ENCODE data around the gene RIF1. TPM values are rescaled to one million over a fixed set of nuclear protein-coding genes. Genes with fewer than 3 reads are reported as not detected.

RIF1 gene
- polyA plus RNA-seq, 1 of the 3 experiments (the other 2 are of a cell fraction) = 2.4 TPM

- POLR2A ChIA-PET = no interaction called here
- 92% methylated on average over 4 of the region's 4 CpGs for WGBS (ENCODE audit: low lambda C conversion rate)
- TF ChIP-seq YY1 (IDR thresholded peaks at IDR 0.05; ENCODE audit: low read depth) = no peak
- no peak for TF ChIP-seq SMC3 (IDR thresholded peaks at IDR 0.05; ENCODE audit: low read depth, low read length)
- TF ChIP-seq CHD2 (IDR thresholded peaks at IDR 0.05; ENCODE audit: low read length, partially characterized antibody) = no peak
- no peak for TF ChIP-seq USF2 (IDR thresholded peaks at IDR 0.05; ENCODE audit: borderline replicate concordance, low read depth, low read length)
- TF ChIP-seq POLR2AphosphoS5 (IDR thresholded peaks at IDR 0.05; ENCODE audit: low read depth, low read length) = no peak
- TF ChIP-seq NRF1 (IDR thresholded peaks at IDR 0.05; ENCODE audit: low read depth, low read length) = no peak
- TF ChIP-seq TEAD4 (IDR thresholded peaks at IDR 0.05; ENCODE audit: borderline replicate concordance, insufficient read depth) = no peak
- TF ChIP-seq USF1 (IDR thresholded peaks at IDR 0.05; ENCODE audit: borderline replicate concordance, low read depth) = no peak
- TF ChIP-seq ELF1 (IDR thresholded peaks at IDR 0.05) = no peak
- TF ChIP-seq PBX3 (IDR thresholded peaks at IDR 0.05) = no peak
- TF ChIP-seq MAX (IDR thresholded peaks at IDR 0.05; ENCODE audit: low read depth) = no peak
- TF ChIP-seq FOXM1 (IDR thresholded peaks at IDR 0.05; ENCODE audit: low read depth) = no peak
- TF ChIP-seq RAD21 (IDR thresholded peaks at IDR 0.05; ENCODE audit: low read length) = no peak
- no peak for TF ChIP-seq REST (IDR thresholded peaks at IDR 0.05; ENCODE audit: low read depth, low read length)
- TF ChIP-seq EP300 (IDR thresholded peaks at IDR 0.05; ENCODE audit: borderline replicate concordance in 1 of 2, low read depth in 1 of 2, low read length in 1 of 2) = no peak
- TF ChIP-seq FOSL2 (IDR thresholded peaks at IDR 0.05; ENCODE audit: borderline replicate concordance, low read depth) = no peak
- TF ChIP-seq NFIC (IDR thresholded peaks at IDR 0.05; ENCODE audit: borderline replicate concordance) = no peak
- TF ChIP-seq FOXJ3 (CRISPR knock-in tag; IDR thresholded peaks at IDR 0.05) = no peak
Measured at GRCh38 chr2:151394509-151394908, 15.2 kb upstream of the RIF1 start.

More at GRCh38 chr2:151394509-151394908, 15.2 kb upstream of the RIF1 start:
- CTCF ChIA-PET = no interaction called here
- no peaks in the 10 kb centered on the region for H3K9me2 ChIP-seq
- no peaks in the 10 kb centered on the region for H4K20me1 ChIP-seq (ENCODE audit: insufficient read depth)
- no peaks in the 10 kb centered on the region for H3K27me3 ChIP-seq (ENCODE audit: insufficient read depth)
- H3K9ac ChIP-seq = no peak overlapping the region
- H3F3A ChIP-seq (replicated peaks; ENCODE audit: insufficient read depth) = no peaks in the 10 kb centered on the region
- no peaks in the 10 kb centered on the region for H3K79me2 ChIP-seq (ENCODE audit: insufficient read depth)
- DNase-seq = no peak
- no peak overlapping the region for H2AFZ ChIP-seq (ENCODE audit: low read depth)
- no peaks in the 10 kb centered on the region for H3K9me3 ChIP-seq
- no peak overlapping the region for H3K4me2 ChIP-seq
- no peaks in the 10 kb centered on the region for H3K36me3 ChIP-seq (replicated peaks in 1 of 2; ENCODE audit: control insufficient read depth in 1 of 2, insufficient read depth in 2 of 2, low read length in 1 of 2)
- H3K4me1 ChIP-seq (ENCODE audit: control insufficient read depth in 1 of 2, insufficient read depth in 2 of 2, low read depth in 1 of 2, low read length in 1 of 2) = no peaks in the 10 kb centered on the region
- H3K4me3 ChIP-seq (ENCODE audit: low read depth in 2 of 2, low read length in 1 of 2) = no peak overlapping the region
- H3K27ac ChIP-seq (ENCODE audit: low read depth in 2 of 2, low read length in 1 of 2) = no peak overlapping the region
